Neural cell (in vitro differentiated cells): Measurements from ENCODE around the gene UIMC1.

Experiments
- EP300 ChIP-seq: fragments of 450-650 bp; conservative IDR thresholded peaks from 2 replicates; pipeline ENCODE4 v1.6.1; 2014; ENCODE audit warnings: antibody characterized with exemption, mild to moderate bottlenecking, moderate library complexity; ENCODE audit not compliant: poor library complexity, severe bottlenecking
- EZH2 ChIP-seq: fragments of 200-600, 300-800 bp; shearing (Covaris generic), sonication (generic); IDR thresholded peaks from 2 replicates; pipeline ENCODE4 v1.6.1; 2014; ENCODE audit warnings: antibody characterized with exemption, low read length, borderline replicate concordance, mild to moderate bottlenecking; ENCODE audit not compliant: insufficient read depth, poor library complexity, severe bottlenecking
- MXI1 ChIP-seq: fragments of 450-650 bp; conservative IDR thresholded peaks from 2 replicates; pipeline ENCODE4 v1.6.1; 2014; ENCODE audit warnings: antibody characterized with exemption, mild to moderate bottlenecking; ENCODE audit not compliant: poor library complexity, severe bottlenecking
- RAD21 ChIP-seq: fragments of 450-650 bp; conservative IDR thresholded peaks from 2 replicates; pipeline ENCODE4 v1.6.1; 2014; ENCODE audit warnings: antibody characterized with exemption, mild to moderate bottlenecking, moderate library complexity
- TF ChIP-seq, protein P1 (sequence below): fragments of 450-650 bp; IDR thresholded peaks from 2 replicates; pipeline ENCODE4 v1.5.1; 2014; ENCODE audit warnings: antibody characterized with exemption, mild to moderate bottlenecking, moderate library complexity; ENCODE audit not compliant: poor library complexity, severe bottlenecking
- TF ChIP-seq, protein P2 (sequence below): IDR thresholded peaks from 2 replicates; pipeline ENCODE4 v1.6.1; 2012; ENCODE audit warnings: borderline replicate concordance

DNA sequence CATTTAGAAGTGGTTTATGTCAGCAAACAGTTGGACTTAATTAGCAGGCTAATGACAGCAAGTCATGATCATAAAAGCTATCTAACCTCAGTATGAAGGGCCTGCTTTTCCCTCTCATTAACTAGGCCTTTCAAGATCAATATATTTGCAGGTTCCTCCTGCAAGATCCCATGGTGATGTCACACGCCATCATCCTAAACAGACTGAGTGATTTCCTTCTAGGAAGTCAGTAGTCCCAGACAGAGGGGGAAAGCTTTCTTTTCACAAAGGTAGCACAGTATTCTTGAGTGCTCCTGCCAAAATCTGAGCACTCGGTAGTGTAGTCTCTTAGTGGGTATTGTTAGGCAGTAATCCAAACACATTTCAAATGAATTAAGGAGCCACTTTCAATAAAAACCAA lies 52.5 kb downstream of the UIMC1 start:
- no peak for TF ChIP-seq RAD21
- TF ChIP-seq, protein P1, sequence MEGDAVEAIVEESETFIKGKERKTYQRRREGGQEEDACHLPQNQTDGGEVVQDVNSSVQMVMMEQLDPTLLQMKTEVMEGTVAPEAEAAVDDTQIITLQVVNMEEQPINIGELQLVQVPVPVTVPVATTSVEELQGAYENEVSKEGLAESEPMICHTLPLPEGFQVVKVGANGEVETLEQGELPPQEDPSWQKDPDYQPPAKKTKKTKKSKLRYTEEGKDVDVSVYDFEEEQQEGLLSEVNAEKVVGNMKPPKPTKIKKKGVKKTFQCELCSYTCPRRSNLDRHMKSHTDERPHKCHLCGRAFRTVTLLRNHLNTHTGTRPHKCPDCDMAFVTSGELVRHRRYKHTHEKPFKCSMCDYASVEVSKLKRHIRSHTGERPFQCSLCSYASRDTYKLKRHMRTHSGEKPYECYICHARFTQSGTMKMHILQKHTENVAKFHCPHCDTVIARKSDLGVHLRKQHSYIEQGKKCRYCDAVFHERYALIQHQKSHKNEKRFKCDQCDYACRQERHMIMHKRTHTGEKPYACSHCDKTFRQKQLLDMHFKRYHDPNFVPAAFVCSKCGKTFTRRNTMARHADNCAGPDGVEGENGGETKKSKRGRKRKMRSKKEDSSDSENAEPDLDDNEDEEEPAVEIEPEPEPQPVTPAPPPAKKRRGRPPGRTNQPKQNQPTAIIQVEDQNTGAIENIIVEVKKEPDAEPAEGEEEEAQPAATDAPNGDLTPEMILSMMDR = no peak
- TF ChIP-seq, protein P2, sequence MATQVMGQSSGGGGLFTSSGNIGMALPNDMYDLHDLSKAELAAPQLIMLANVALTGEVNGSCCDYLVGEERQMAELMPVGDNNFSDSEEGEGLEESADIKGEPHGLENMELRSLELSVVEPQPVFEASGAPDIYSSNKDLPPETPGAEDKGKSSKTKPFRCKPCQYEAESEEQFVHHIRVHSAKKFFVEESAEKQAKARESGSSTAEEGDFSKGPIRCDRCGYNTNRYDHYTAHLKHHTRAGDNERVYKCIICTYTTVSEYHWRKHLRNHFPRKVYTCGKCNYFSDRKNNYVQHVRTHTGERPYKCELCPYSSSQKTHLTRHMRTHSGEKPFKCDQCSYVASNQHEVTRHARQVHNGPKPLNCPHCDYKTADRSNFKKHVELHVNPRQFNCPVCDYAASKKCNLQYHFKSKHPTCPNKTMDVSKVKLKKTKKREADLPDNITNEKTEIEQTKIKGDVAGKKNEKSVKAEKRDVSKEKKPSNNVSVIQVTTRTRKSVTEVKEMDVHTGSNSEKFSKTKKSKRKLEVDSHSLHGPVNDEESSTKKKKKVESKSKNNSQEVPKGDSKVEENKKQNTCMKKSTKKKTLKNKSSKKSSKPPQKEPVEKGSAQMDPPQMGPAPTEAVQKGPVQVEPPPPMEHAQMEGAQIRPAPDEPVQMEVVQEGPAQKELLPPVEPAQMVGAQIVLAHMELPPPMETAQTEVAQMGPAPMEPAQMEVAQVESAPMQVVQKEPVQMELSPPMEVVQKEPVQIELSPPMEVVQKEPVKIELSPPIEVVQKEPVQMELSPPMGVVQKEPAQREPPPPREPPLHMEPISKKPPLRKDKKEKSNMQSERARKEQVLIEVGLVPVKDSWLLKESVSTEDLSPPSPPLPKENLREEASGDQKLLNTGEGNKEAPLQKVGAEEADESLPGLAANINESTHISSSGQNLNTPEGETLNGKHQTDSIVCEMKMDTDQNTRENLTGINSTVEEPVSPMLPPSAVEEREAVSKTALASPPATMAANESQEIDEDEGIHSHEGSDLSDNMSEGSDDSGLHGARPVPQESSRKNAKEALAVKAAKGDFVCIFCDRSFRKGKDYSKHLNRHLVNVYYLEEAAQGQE = no peak
- no peak for TF ChIP-seq EZH2
- no peak for TF ChIP-seq EP300
- TF ChIP-seq MXI1 = no peak
